Panc1 (cell line): Measurements from ENCODE around the gene UBE2J1. TPM values are rescaled to one million over a fixed set of nuclear protein-coding genes. Genes with fewer than 3 reads are reported as not detected.
A peak's percentile ranks its signal among the peaks of the same experiment; 100 is the strongest.

Source experiments
- ATAC-seq: fragments of 200-7000 bp; cut with Tn5 transposase; 2 replicates; pipeline ENCODE4 v1.9.1; 2020; ENCODE audit warnings: mild to moderate bottlenecking, moderate library complexity
- BruUV-seq: library from RNA; stranded (reverse); fragments of 400-500 nt; replicated peaks from 2 replicates; lab custom pipeline; 2021; lab: Mats Ljungman, UMichigan
- CTCF ChIA-PET: fragments of 300-600 bp; sonication (Branson Sonifier 250); formaldehyde crosslinking; loops from one replicate; lab custom pipeline; 2022; ENCODE audit warnings: antibody characterized with exemption; lab: Charles Lee
- POLR2A ChIA-PET: fragments of 300-600 bp; sonication (Branson Sonifier 250); formaldehyde crosslinking; loops from one replicate; lab custom pipeline; 2022; ENCODE audit warnings: antibody characterized with exemption; lab: Charles Lee
- DNase-seq: peaks from one replicate; pipeline ENCODE4 v3.0.0-alpha.2; 2010; ENCODE audit warnings: low read depth, low spot score
- H3K27ac ChIP-seq: 2 replicates; pipeline ENCODE4 v1.5.1; 2011; ENCODE audit warnings: mild to moderate bottlenecking, low read length, inconsistent platforms
- H3K27me3 ChIP-seq: fragments of 200-500 bp; sonication (Bioruptor generic); 2 replicates; pipeline ENCODE4 v1.6.0; 2014; ENCODE audit warnings: low read length, inconsistent platforms; ENCODE audit not compliant: control insufficient read depth, insufficient read depth
- H3K36me3 ChIP-seq: fragments of 200-500 bp; sonication (Bioruptor generic); 2 replicates; pipeline ENCODE4 v1.5.1; 2014; ENCODE audit warnings: inconsistent platforms, mild to moderate bottlenecking, low read length, moderate library complexity; ENCODE audit not compliant: control insufficient read depth, insufficient read depth
- H3K4me1 ChIP-seq: 2 replicates; pipeline ENCODE4 v1.5.1; 2011; ENCODE audit warnings: inconsistent platforms, mild to moderate bottlenecking, low read length, moderate library complexity; ENCODE audit not compliant: control insufficient read depth, insufficient read depth
- H3K4me3 ChIP-seq, 2 experiments: 2 replicates each; pipeline ENCODE4 v1.5.1; 2011 to 2012; ENCODE audit warnings: low read depth in 2 of 2, low read length in 2 of 2, mild to moderate bottlenecking in 2 of 2, inconsistent platforms in 1 of 2, moderate library complexity in 1 of 2
- H3K9me3 ChIP-seq: fragments of 200-500 bp; sonication (Bioruptor generic); 2 replicates; pipeline ENCODE4 v1.5.1; 2014; ENCODE audit warnings: low read depth, mild to moderate bottlenecking, inconsistent platforms, low read length, moderate library complexity; ENCODE audit not compliant: control insufficient read depth, insufficient read depth
- CTCF ChIP-seq: fragments of 450-650 bp; IDR thresholded peaks from 2 replicates; pipeline ENCODE4 v1.5.1; 2017; ENCODE audit warnings: mild to moderate bottlenecking
- POLR2AphosphoS5 ChIP-seq: IDR thresholded peaks from 2 replicates; pipeline ENCODE4 v1.6.1; 2012; ENCODE audit warnings: mild to moderate bottlenecking, low read depth, low read length, moderate library complexity
- SIN3A ChIP-seq: IDR thresholded peaks from 2 replicates; pipeline ENCODE4 v1.6.1; 2012; ENCODE audit warnings: low read depth, mild to moderate bottlenecking, low read length, moderate library complexity, borderline replicate concordance; ENCODE audit not compliant: insufficient read depth
- TCF7L2 ChIP-seq: IDR thresholded peaks from 2 replicates; pipeline ENCODE4 v1.6.1; 2011; ENCODE audit warnings: mild to moderate bottlenecking, low read depth, low read length, inconsistent platforms
- in situ Hi-C: cut with HindIII; loops from 2 replicates; pipeline ENCODE4 v1.10.0; 2016; ENCODE audit warnings: low sequenced_read_pairs, low pct_unique_long_range_greater_than_20kb
- intact Hi-C: fragments of 100-400 bp; cut with micrococcal nuclease; formaldehyde crosslinking; loops from one replicate; pipeline ENCODE4 v1.10.0; 2022; ENCODE audit not compliant: unreplicated experiment
- total RNA-seq: library from RNA; stranded (reverse); gene quantifications from one replicate; pipeline ENCODE4 v1.2.1, GENCODE V29; 2021; ENCODE audit not compliant: unreplicated experiment
- TF ChIP-seq, protein P1 (sequence below), 2 experiments: IDR thresholded peaks; 2 replicates each; pipeline ENCODE4 v1.6.1; 2011 to 2012; ENCODE audit warnings: low read depth in 2 of 2, control low read depth in 1 of 2, low read length in 1 of 2, mild to moderate bottlenecking in 1 of 2, moderate library complexity in 1 of 2; ENCODE audit not compliant: insufficient read depth in 1 of 2

UBE2J1 gene
- total RNA-seq, 1 experiment from 2014 or later: 30.5 TPM

- CTCF ChIA-PET: no interaction called here
- DNase-seq (no peak), ATAC-seq (no peak)
- no peaks in the 10 kb centered on the region for H3K4me1 ChIP-seq
- no TSS peak for BruUV-seq
- H3K27me3 ChIP-seq: no peaks in the 10 kb centered on the region
- POLR2A ChIA-PET: interaction anchor here (0.7 kb wide), 1 partner anchor 26 kb away, joined by 4 read pairs; the partner anchor contains the start of gene UBE2J1
- no peaks in the 10 kb centered on the region for H3K9me3 ChIP-seq
- H3K27ac ChIP-seq: no peak overlapping the region
- TF ChIP-seq CTCF (no peak), TCF7L2 (no peak), POLR2AphosphoS5 (no peak), SIN3A (no peak)
- TF ChIP-seq, protein P1, sequence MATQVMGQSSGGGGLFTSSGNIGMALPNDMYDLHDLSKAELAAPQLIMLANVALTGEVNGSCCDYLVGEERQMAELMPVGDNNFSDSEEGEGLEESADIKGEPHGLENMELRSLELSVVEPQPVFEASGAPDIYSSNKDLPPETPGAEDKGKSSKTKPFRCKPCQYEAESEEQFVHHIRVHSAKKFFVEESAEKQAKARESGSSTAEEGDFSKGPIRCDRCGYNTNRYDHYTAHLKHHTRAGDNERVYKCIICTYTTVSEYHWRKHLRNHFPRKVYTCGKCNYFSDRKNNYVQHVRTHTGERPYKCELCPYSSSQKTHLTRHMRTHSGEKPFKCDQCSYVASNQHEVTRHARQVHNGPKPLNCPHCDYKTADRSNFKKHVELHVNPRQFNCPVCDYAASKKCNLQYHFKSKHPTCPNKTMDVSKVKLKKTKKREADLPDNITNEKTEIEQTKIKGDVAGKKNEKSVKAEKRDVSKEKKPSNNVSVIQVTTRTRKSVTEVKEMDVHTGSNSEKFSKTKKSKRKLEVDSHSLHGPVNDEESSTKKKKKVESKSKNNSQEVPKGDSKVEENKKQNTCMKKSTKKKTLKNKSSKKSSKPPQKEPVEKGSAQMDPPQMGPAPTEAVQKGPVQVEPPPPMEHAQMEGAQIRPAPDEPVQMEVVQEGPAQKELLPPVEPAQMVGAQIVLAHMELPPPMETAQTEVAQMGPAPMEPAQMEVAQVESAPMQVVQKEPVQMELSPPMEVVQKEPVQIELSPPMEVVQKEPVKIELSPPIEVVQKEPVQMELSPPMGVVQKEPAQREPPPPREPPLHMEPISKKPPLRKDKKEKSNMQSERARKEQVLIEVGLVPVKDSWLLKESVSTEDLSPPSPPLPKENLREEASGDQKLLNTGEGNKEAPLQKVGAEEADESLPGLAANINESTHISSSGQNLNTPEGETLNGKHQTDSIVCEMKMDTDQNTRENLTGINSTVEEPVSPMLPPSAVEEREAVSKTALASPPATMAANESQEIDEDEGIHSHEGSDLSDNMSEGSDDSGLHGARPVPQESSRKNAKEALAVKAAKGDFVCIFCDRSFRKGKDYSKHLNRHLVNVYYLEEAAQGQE (IDR thresholded peaks at IDR 0.05; ENCODE audit: insufficient read depth in 1 of 2, low read depth in 2 of 2, low read length in 1 of 2): no peak
- intact Hi-C loops (no loop called here), in situ Hi-C loops (no loop called here)
- no peaks in the 10 kb centered on the region for H3K36me3 ChIP-seq
- no peak overlapping the region for H3K4me3 ChIP-seq
These were observed 26.1 kb upstream of the UBE2J1 start for GRCh38 chr6:89378628-89379027.

DNA sequence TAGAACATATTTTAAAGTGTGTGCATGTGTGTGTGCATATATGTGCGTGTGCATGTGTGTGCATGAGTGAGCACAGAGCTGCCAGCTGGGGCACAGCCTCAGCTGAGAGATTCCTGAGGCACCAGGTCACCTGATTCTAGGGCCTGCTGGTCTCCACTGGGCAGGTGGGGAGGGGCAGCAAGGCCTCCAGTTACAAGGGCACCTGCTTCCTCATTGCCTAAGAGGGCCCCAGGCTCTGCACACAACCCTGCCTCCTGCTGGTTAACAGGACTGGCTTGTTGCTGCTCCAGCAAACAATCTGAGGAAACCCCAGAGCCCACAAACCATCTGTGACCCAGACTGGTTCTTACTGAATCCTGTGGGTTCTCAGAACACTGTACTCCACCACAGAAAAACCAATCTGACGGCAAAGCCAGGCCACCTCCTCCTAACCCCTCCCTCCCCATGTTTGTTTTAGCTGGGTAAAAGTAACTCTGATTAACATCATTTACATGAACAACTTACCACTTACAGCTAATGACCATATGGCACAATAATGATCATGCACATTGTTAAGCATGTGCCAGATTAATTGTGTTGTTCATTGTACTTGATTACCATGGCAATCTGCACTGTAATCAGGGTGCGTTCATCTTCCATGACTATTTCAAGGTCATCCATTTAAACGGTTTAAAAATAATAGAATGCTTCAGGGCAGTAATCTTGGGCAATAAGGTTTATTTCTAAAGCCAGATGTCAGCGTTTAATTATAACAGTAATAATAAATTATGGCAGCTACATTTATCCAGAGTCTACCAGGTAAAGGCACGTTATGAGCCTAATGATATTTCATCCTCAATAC, 23.1 kb upstream of the UBE2J1 start:
- no TSS peak for BruUV-seq
- no peaks in the 10 kb centered on the region for H3K36me3 ChIP-seq
- in situ Hi-C loops (no loop called here), intact Hi-C loops (no loop called here)
- TF ChIP-seq, protein P1 (IDR thresholded peaks at IDR 0.05; ENCODE audit: insufficient read depth in 1 of 2, low read depth in 2 of 2, low read length in 1 of 2): no peak
- TF ChIP-seq POLR2AphosphoS5 (no peak), TCF7L2 (no peak), SIN3A (no peak), CTCF (peak; percentile 31)
- H3K9me3 ChIP-seq: no peaks in the 10 kb centered on the region
- no peak overlapping the region for H3K27ac ChIP-seq
- no peak overlapping the region for H3K4me3 ChIP-seq
- no peaks in the 10 kb centered on the region for H3K4me1 ChIP-seq
- ATAC-seq (no peak), DNase-seq (no peak)
- CTCF ChIA-PET: interaction anchor here (0.6 kb wide), 1 partner anchor 181 kb away, joined by 3 read pairs; no protein-coding TSS in a partner anchor
- no peaks in the 10 kb centered on the region for H3K27me3 ChIP-seq
- POLR2A ChIA-PET: no interaction called here
